SHP77 treated with DMSO at 0.1 percent for 48 hours (cell line): ENCODE results near the gene ARFGAP1.

ENCODE experiments used
- DNase-seq: peaks from one replicate; lab custom pipeline; 2025; lab: John Stamatoyannopoulos, UW

ARFGAP1 gene

DNA sequence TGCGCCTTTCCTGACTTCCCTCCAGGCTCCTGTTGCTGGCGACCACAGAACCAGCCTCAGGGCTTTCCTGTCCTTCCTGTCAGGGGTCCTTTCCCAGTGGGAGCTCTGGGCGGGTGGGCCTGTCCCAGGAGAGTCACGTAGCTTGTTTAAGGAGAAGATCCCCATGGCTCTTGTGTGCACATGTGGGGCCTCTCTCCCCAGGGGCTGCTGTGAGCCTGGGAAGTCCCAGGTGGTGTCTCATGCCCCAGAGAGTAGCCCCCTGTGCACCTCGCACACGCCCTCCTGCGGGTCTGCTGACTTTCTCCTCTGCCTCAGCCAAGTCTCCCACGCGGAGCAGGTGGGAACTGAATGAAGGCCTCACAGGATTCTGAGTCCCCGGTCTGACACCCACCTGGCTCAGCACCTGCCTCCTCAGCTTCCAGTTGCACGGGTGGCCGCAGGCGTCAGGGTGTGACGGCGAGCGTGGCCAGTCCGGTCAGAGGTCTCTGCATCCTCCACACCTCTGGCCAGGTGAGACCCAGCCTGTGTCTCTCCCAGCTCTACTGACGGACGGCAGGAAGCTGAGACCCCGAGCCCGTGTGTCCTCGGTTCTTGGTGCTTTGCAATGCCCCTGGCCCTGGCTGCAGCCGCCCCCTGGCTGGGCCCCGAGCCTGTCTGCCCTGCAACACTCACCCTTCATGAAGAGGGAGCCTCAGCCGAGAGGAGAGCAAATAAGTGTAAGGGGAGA, 12.7 kb upstream of the ARFGAP1 start:
- DNase-seq, result no peak

GRCh38 chr20:63260521-63260920, 12.1 kb upstream of the ARFGAP1 start:
- no peak for DNase-seq

- no peak for DNase-seq
Measured at GRCh38 chr20:63261060-63261794, 11.4 kb upstream of the ARFGAP1 start.

DNA sequence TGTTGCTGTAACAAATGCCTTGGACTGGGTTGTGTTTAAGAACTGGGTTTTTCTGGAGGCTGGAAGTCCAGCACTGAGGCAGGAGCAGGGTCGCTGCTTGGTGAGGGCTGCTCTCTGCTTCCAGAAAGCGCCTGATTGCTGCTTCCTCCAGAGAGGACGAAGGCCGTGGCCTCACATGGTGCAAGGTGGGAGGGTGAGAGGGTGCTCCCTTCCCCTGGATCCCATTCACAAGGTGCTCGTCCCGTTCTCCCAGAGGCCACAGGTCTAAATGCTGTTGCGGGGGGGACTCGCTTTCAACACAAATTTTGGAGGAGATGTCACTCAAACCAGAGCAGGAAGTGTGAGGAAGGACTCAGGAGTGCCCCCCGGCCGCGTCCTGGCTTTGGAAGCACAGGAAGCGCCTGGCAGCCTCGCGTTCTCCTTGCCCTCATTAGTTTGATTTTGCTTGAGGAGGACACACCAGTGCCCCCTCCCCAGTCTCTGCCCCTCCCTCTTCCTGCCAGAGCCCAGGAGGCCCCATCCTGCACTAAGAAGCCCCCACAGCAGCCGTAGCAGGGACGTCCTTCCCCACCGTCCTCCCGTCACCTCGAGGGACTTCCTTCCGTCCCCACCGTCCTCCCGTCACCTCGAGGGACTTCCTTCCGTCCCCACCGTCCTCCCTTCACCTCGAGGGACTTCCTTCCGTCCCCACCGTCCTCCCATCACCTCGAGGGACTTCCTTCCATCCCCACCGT, 10.7 kb upstream of the ARFGAP1 start:
- DNase-seq, result no peak

- DNase-seq, result no peak
Measured at GRCh38 chr20:63262836-63263235, 9.8 kb upstream of the ARFGAP1 start.

DNA sequence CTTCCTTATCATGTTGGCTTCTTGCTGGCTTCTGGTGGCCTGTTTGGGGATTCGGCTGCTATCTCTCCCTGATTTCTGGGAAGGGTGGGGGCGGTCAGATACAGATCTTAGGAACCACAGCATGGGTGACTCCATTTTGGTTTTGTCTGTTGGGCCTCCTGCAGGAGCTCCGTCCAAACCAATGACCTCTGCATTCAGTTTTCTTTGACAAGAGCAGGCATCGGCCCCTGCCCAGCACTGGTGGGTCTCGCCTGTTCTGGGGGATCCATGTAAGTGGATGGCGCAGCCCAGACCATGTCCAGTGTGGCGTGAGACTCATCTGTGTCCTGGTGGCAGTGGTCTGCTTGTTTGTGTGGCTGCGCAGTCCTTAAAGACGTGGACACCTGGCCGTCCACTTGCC, 8.6 kb upstream of the ARFGAP1 start:
- no peak for DNase-seq

DNA sequence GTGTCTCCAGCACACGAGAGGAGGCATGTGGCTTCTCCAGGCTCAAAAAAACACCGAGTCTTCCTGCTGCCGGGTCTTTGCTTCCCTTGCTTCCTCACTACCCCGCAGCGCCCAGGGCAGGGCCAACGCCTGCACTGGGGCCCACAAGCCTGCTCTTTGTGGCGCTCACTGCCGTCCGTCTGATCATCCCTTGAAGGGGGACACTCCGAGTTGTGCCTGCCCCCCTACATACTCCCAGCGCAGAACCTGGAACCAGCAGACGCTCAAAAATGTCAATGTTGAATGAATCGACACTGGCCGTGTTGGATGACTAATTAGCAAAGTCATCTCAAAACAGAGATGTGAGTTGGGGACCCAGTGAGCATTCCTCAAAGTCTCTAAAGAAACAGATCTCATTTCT, 8.1 kb upstream of the ARFGAP1 start:
- DNase-seq, result no peak

DNA sequence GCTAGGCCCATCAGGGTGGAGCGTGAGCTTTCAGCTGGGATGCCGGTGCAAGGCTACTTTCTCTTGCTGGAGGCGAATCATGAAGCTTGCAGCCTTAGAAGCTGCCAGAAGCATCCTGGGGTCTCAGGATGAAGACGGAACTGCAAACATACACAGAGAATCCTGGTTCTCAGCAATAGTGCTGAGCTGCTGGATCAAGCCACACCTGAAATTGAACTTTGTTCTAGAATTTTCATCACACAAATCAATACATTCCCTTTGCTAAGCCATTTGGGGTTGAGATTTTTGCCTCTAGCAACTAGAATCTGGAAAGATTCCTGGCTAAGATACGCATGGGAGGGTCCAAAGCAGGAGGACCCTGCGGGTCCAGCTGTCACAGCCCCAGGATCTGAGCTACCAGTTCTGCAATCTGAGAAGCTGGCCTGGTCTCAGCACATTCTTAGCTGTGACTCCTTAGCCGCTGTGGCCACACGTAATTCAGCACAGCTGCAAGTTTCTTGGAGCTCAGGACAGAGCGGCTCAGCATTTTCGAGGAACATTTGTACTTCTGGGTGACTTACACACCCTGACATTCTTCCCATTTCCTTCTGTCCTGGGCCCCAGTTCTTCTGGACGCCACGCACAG, 6.6 kb upstream of the ARFGAP1 start:
- no peak for DNase-seq

DNA sequence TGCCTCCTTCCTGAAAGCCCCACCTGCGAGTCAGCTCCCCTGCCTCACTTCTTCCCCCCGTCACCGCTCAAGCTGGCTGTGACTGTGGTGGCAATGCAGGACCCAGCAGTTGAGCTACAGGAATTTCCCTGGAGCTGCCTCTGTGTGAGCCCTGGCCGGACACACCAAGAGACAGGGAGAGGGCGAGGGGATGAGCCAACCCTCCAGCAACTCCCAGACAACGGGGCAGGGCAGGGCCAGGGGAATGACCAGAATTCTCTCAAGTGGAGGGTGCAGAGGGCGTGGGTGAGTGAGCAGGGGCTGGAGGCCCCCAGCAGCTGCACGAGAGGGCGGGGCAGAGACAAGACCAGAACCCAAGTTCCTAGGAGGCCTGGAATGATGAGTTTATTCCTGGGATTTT, 4.9 kb upstream of the ARFGAP1 start:
- no peak for DNase-seq

DNA sequence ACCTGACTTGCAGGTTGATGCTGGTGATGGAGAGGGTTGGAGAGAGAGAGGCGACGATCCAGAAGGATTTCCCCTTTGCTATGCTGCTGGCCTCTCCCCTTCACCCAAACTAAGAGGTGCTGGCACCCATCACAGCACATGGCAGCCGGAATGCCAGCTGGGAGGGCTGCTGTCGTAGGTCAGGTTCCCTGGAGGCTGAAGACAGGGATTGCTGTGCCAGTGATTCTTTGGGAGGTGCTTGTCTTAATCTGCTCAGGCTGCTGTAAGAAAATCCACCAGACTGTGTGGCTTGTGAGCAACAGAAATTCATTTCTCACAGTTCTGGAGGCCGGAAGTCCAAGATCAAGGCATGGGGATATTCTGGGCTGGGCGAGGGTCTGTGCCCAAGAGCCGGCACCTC, 4.4 kb upstream of the ARFGAP1 start:
- DNase-seq, result no peak

DNA sequence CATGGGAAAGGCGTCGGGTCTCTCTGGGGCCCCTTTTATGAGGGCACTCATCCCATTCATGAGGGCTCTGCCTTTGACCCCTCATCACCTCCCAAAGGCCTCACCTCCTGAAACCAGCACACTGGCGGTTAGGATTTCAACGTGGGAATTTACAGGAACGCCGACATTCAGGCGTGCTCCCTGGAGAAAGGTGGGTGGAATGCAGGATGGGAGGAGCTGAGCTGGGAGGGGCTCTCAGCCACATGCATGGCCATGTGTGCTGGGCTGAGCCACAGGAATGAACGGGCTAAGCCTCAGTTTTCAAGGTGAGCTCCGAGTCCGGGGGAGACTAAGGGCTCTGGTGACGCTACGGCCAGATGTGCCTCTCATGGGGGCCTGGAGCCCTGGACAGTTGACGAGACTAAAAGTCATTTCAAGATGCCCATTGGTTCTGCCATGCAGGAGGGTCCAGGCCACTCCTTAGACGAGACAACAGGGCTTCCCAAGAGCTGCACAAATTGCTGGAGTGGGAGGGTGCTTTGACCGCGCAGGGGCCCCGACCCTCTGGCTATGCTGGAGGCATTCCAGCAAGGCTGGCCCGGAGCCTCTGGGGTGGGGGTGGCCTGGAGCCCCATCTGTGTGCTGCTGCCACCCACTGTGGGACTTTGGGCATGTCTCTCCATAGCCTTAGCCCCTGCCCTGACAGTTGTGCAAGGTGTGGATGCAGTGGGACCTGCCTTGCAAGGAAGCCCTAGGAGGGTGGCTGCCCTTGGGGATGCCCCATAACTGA, 3.8 kb upstream of the ARFGAP1 start:
- no peak for DNase-seq

- DNase-seq, result no peak
Measured at GRCh38 chr20:63269724-63270123, 2.9 kb upstream of the ARFGAP1 start.

- DNase-seq, result no peak
Measured at GRCh38 chr20:63270606-63271325, 1.8 kb upstream of the ARFGAP1 start.

DNA sequence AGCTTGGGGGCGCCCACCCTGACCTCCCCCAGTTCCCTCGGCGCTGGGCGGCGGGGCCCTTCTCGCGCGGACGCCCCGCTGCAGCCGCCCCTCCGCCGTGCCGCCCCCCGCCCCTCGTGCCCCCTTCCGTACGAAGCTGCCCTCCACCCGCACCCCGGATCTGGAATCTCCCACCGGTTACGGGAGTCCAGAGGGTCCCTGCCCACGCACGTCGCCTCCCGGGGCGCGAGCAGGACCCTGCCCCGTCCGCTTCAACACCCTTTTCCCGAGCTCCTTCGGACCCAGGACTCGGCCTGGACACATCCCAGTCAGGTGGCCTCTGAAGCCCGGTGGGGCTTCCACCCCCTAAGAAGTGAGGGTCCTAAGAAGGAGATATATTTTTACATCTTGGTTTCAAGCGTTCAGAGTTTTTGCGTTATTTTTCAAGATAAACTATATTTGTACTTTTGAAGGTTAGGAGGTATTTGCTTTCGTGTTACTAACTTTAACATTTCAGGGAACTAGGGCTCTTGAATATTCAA, 506 bp downstream of the ARFGAP1 start:
- DNase-seq, result no peak

DNA sequence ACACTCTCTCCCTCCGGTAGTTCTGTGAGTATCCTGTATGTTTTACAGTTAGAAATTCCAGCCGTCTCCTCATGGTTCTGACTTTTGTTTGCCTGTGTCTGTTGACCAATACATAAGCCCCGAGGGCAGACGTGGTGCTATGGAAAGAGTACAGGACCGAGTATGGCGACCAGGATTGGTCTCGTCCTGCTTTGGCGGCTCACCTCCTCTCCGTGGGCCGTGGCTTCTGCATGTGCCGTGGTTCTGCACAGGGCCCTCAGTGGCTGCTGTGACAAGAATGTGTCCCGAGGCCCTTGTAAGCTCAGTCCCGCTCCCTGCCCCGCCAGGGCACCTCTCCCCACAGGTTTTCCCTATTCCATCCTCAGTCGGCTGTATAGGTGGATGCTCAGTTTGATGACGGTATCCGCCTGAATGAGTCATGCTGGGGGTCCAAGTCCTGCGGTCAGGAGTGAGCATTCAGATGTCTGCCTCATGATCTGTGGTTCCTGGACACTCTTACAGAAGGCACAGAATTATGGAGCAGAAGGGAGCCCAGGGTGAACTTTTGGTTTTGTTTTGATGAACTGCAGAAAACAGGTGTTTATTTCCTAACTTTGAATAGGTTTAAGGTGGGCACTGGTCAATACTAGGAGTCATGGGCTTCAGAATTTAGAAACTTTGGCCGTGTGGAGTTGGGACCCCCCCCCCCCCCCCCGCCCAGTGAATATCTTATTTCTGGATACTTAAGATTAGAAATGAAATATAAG, 1.2 kb downstream of the ARFGAP1 start:
- DNase-seq, result no peak

- no peak for DNase-seq
Measured at GRCh38 chr20:63274381-63275228, 2.0 kb downstream of the ARFGAP1 start.

DNA sequence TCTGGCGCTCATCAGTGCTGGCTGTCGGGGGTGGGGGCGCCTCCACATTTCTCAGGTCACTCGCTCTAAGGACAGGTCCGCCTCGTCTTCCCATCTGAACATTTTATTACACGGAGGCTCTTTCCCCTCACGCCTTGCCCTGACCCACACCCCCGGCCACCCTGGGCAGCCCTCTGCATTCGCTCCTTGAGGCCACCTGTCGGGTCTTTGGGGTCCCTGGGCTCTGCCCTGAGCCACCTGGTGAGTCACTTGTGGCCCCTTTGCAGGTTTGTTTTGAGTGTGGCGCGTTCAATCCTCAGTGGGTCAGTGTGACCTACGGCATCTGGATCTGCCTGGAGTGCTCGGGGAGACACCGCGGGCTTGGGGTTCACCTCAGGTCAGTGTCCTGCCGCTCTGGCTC, 3.2 kb downstream of the ARFGAP1 start:
- DNase-seq, result no peak

- no peak for DNase-seq
Measured at GRCh38 chr20:63276956-63277355, 4.3 kb downstream of the ARFGAP1 start.
